Measurements from ENCODE around the gene SLC6A18. TPM values are rescaled to one million over a fixed set of nuclear protein-coding genes. Genes with fewer than 3 reads are reported as not detected.

Gene SLC6A18
- total and polyA plus RNA-seq, 2 of the 4 experiments (the other 2 are of a cell fraction), result not detected

DNA sequence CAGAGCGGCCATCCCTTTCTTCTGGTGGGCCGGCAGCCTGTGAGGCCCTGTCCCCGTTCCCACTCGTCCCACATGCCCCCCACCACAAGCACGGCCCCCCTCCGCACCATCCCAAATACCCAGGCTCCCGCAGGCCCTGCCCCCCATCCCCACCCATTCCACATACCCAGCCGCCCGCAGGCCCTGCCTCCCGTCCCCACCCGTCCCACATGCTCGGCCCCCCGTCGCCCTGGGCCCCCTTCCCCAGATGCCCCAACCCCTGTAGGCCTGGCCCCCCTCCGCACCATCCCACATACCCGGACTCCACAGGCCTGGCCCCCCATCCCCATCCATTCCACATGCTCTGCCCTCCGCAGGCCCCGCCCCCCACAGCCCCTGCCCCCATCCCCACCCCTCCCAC is 12.3 kb upstream of the SLC6A18 start:
- no peak overlapping the region for H2BK5ac ChIP-seq (ENCODE audit: low read depth, low read length, poor library complexity, severe bottlenecking)
- H4K91ac ChIP-seq (ENCODE audit: insufficient read depth, low read depth, low read length), result no peak overlapping the region
- H3K9ac ChIP-seq (ENCODE audit: low read depth, low read length), result no peak overlapping the region
- BruUV-seq (replicated peaks), result no TSS peak
- no peak overlapping the region for H4K5ac ChIP-seq (ENCODE audit: low read depth, low read length)
- peaks cover 6% of the 10 kb centered on the region; the same call in 1 of the 2 replicates for H3K9me1 ChIP-seq (ENCODE audit: insufficient read depth, low read length)
- H2AK9ac ChIP-seq (replicated peaks; ENCODE audit: low read depth, low read length, poor library complexity), result no peak overlapping the region
- dilution Hi-C loops (cut with HindIII; ENCODE audit: low sequenced_read_pairs, unreplicated experiment), result no loop called here
- H2AFZ ChIP-seq (replicated peaks; ENCODE audit: low read length, poor library complexity), result no peak overlapping the region
- no peak overlapping the region for H3K4me2 ChIP-seq (ENCODE audit: low read depth, low read length)
- H2BK120ac ChIP-seq (ENCODE audit: low read depth, low read length), result no peak overlapping the region
- ChIA-PET POLR2A (ENCODE audit: unreplicated experiment) (no interaction called here), CTCF (no interaction called here)
- no peak for ATAC-seq (ENCODE audit: low read depth)
- H4K20me1 ChIP-seq (ENCODE audit: insufficient read depth, low read length), result no peaks in the 10 kb centered on the region
- no peak overlapping the region for H3K18ac ChIP-seq (ENCODE audit: low read depth, low read length)
- no peak overlapping the region for H3K56ac ChIP-seq (ENCODE audit: extremely low read depth, insufficient read depth, low read length)
- H3K4ac ChIP-seq (ENCODE audit: low read depth, low read length), result no peak overlapping the region
- in situ Hi-C loops (cut with MboI; ENCODE audit: low sequenced_read_pairs), result no loop called here
- no peak for DNase-seq
- H3K14ac ChIP-seq (replicated peaks; ENCODE audit: low read depth, low read length), result no peak overlapping the region
- no peaks in the 10 kb centered on the region for H3K79me1 ChIP-seq (ENCODE audit: low read depth in 1 of 2, low read length in 2 of 2)
- H3K36me3 ChIP-seq (ENCODE audit: control insufficient read depth, insufficient read depth, low read length), result no peaks in the 10 kb centered on the region
- intact Hi-C loops (cut with micrococcal nuclease), result no loop called here
- H3K27me3 ChIP-seq (ENCODE audit: control insufficient read depth, insufficient read depth, low read length), result peaks cover 5% of the 10 kb centered on the region; the same call in 1 of the 2 replicates
- no peak overlapping the region for H2BK20ac ChIP-seq (ENCODE audit: low read depth, low read length)
- peaks cover 17% of the 10 kb centered on the region for H3K9me3 ChIP-seq (ENCODE audit: control insufficient read depth, insufficient read depth, low read length)
- no peak overlapping the region for H2BK15ac ChIP-seq (ENCODE audit: low read depth, low read length)
- no peak overlapping the region for H3K27ac ChIP-seq (ENCODE audit: insufficient read depth, low read length)
- no peak overlapping the region for H3K4me3 ChIP-seq (ENCODE audit: insufficient read depth, low read depth, low read length)
- no peaks in the 10 kb centered on the region for H3K4me1 ChIP-seq (ENCODE audit: control insufficient read depth, insufficient read depth, low read length)
- no peak overlapping the region for H3K23ac ChIP-seq (ENCODE audit: low read depth, low read length)
- 73% methylated on average over 10 of the region's 18 CpGs; no CpG with 5 or more reads in 1 of the 2 experiments for WGBS, 2 experiments (ENCODE audit: extremely low coverage in 2 of 2, insufficient read length in 1 of 2)
- TF ChIP-seq SMC3 (IDR thresholded peaks at IDR 0.05; ENCODE audit: low read depth, low read length) (no peak), ELK1 (IDR thresholded peaks at IDR 0.05; ENCODE audit: borderline replicate concordance, low read depth, low read length) (no peak), NFE2L2 (IDR thresholded peaks at IDR 0.05; ENCODE audit: low read depth, low read length) (no peak), CEBPB (IDR thresholded peaks at IDR 0.05; ENCODE audit: low read depth, low read length) (no peak), USF2 (IDR thresholded peaks at IDR 0.05; ENCODE audit: low read depth, low read length) (no peak), RFX5 (IDR thresholded peaks at IDR 0.05; ENCODE audit: low read depth, low read length) (no peak), MXI1 (IDR thresholded peaks at IDR 0.05; ENCODE audit: borderline replicate concordance, low read depth, low read length) (no peak)
- H2AK5ac ChIP-seq (ENCODE audit: low read depth, low read length), result no peak overlapping the region
- no peak overlapping the region for H4K8ac ChIP-seq (ENCODE audit: low read depth in 2 of 2, low read length in 2 of 2)
